T follicular helper cell (primary cell): ENCODE data around the gene CUL4B.
"Not testable (repeated sequence)": the region's sequence is repeated elsewhere in the genome, so short reads cannot be mapped to it uniquely, and the experiment has no call there.

ENCODE experiments used
- DNase-seq: peaks from one replicate; pipeline ENCODE4 v3.0.0-alpha.2; 2020; ENCODE audit warnings: low read depth
- total RNA-seq, 2 experiments: gene quantifications; one replicate each; lab custom pipeline; 2026; lab: John Stamatoyannopoulos, UW

CUL4B gene
- total RNA-seq: 44.2 to 108 reads per million in 2 experiments

DNA sequence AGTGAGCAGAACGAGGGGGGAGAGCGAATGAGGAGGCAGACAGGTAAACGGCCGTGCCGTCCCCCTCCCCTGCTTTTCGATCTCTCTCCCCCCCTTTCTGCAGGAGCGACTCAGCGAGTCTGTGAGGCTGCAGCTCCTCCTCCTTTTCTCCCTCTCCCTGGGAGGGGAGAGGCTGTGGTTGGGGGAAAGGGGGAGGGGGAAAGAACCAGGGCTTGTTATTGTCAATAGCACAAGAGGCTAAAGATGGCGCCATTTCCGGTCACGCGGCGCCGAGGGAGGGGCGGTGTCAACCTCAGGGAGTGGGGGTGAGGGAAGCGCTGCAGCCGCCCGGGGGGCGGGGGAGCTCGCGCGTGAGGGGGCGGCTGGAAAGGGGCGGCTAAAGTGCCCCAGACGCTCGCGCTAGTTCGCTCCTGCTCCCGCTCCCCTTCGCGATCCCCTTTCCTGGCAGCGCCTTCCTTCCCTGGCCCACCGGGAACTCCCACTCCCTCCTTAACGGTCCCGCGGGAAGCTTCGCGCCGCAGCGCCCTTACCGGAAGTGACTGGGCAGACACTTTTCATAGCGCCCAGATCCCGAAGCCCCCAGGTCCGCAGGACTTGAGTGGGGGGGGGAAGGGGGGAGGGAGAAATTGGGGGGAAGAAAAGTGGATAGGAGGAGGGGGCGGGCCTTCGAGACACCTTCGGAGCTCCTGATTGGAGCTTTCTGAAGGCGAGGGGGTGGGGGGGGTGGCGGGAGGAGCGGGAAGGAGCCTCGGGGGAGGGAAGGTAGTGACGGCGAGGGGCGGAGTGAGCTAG, at the start of gene CUL4B:
Gene CUL4B, minus strand, starts transcription at position 121 of the 792 bp plus-strand sequence. CDS start 324 bp downstream, outside the sequence.
- DNase-seq: peak; percentile 90

DNA sequence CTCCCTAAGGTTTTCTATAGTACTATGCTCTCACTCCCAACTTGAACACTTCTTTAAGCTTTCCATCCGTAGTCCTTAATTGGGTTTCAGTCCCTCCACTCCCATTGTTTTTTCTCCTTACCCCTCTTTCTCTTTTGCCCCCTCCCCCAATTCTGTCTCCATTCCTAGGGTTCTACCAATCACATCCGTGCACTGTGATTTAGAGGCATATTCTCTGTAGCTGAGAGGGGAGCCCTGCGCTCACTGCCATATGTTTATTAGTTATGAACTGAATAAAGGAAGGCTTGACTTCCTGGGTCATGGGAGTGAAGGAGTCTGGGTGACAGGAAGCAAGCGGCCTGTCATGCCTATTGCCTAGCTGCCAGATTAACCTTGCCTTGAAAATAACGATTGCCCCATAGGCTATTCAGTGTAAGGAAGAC, 43.6 kb upstream of the CUL4B start:
- peak; percentile 9 for DNase-seq

DNA sequence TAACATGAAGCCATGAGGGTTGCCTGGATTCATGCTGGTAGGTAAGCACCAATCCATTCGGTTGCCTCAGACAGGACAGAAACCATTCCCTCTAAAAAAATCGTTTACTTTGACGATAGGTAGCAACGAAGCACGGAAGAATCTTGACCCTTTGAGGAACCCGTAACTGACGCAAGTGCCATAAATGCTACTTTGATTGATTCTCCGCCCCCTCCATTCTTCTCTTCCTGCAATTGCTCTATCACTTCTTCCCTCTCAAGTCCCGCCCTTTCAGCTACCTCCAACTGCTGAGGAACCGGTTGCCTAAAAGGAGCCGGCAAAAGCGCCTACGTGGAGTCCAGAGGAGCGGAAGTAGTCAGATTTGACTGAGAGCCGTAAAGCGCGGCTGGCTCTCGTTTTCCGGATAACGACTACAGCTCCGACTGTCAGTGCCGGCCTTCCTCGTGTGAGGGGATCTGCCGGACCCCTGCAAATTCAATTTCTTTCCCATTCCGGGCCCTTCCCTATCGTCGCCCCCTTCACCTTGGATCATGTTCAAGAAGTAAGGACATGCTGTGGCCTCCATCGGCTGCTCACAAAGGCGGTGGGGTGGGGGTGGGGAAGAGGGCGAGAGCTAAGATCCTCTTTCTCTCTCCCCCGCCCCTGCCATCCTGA, 43.1 kb upstream of the CUL4B start, which contains the start of gene MCTS1:
Gene MCTS1, plus strand, starts transcription at position 395 of the 654 bp plus-strand sequence. Its CDS starts 136 bp downstream, at position 531.
- peak; percentile 69 for DNase-seq

DNA sequence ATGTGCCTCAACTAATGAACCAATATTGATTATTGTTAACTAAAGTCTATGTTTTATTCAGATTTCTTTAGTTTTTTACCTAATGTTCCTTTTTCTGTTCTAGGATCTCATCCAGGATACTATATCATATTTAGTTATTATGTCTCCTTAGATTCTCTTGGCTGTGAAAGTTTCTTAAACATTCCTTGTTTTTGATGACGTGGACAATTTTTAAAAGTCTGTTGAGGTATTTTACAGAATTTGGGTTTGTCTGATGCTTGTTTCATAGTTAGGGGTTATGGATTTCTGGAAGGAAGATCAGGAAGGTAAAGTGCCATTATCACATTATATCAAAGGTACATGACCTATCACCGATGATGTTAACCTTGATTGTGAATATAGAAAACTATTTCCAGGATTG, 24.9 kb upstream of the CUL4B start:
- DNase-seq: no peak

GRCh38 chrX:120575379-120576114, 14.8 kb upstream of the CUL4B start:
- DNase-seq: no peak

GRCh38 chrX:120573806-120574205, 13.0 kb upstream of the CUL4B start:
- not testable (repeated sequence) for DNase-seq

GRCh38 chrX:120570011-120570600, 9.3 kb upstream of the CUL4B start:
- DNase-seq: no peak

DNA sequence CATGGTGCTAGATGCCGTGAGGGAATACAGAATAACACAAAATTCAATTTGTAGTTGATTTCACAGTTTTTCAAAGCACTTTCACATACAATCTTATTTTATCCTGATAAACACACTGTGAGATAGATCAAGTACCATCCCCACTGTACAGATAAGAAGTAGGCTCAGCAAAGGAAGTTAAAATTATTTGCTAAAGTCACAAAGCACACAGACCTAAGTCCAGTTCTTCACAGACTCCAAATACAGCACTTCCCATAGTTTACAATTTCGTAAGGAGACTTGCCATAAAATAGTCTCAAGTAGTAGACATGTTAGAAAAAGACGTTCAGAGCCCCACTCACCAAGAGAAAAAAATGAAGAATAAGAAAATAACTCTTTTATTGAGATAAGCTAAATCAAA, 7.8 kb upstream of the CUL4B start:
- DNase-seq: no peak

- DNase-seq: no peak
Measured at GRCh38 chrX:120568035-120568434, 7.3 kb upstream of the CUL4B start.

- DNase-seq: no peak
Measured at GRCh38 chrX:120566817-120567216, 6.1 kb upstream of the CUL4B start.

GRCh38 chrX:120564925-120565324, 4.2 kb upstream of the CUL4B start:
- DNase-seq: no peak

DNA sequence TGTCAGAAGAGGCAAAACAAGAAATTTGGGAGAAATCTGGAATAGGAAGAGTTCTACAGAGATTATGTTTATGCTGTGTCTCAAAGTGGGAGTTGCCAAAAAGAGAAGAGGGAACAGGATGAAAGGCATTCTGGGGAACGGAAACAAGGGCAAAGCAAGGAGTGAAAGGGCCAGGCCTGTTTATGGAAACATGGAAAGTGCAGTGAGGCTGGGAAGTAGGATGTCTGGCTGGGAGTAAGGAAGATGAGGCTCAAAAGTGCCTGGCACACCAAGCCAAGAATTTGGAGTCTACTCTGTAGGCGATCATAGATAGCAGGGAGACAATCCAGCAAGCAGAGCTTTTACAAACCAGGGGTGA, 1.8 kb upstream of the CUL4B start:
- DNase-seq: no peak

DNA sequence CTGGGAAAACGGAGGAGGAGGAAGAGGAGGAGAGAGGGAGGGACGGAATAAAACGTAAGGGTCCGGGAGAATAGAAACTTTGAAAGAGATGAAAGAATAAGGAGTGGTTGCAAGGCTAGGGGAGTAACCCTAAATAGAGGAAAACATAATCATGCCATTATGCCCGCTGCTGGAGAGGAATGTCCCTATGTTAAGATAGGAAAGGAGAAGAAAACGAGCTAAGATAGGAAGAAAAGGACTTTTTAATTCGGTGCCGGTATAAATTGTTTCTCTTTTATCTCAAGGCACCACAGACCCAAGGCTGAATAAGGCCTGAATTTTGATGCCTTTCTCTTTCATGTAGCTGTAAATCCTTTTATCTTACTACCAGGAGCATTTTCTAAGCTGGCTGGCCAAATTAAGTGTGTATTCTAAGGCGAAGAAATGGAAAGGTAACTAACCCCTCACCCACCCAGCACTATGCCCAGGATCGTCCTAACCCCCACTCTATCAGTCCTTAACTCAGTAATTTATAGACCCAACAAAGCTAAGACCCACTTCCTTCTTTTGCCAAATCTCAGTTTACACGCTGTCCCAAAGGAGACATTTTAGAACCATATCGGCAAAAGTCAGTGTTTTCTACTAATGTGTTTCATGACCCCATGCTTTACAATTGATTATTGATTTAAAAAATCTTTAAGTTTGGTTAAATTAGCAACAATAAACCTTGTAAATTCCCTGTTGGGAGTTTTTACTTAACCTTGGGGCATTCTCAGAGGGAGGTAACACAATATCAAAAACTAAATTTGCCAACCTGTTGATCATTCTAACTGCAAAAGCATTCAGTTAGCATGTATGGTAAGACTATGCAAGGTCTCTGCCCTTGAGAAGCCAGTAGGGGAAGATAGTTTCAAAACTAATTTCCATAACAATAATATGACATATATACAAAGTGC, 1.1 kb upstream of the CUL4B start:
- no peak for DNase-seq

DNA sequence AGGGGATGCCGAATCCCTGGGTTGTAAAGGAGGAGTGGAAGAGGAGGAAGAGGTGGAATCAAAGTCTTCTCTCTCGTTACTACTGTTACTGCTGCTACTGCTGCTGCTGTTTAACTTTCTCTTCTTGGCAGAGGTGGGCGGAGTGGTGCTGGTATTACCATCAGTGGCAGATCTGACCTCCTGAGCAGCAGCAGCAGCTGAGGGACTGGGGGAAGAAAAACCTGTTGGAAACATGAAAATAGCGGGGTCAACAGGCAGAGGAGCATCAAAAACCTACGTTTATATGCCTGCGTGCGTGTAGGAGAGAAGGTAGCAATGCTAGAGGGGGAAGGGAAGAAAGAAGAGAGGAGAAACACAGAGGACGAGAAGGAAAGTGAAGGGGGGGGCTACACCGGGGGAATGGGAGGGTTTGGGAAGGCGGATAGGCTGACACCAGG, 339 bp downstream of the CUL4B start:
- peak; percentile 7 for DNase-seq

DNA sequence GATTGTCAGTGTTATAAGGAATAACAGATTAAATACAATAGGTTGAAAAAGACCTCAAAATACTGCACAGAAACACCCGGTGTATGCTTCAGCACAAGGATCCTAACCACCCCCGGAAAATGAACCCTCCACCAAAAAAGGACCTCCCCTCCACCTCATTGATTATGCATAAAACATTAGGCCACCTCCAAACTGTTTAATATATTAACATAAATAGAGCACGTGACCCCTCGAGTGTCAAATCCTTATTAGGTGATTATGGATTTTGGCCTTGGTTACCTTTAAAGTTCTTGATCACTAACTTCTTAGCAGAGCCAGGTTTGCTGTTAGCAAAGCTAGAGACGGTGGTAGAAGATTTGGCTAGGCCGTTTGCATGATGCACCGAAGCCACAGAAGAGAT, 958 bp downstream of the CUL4B start:
- DNase-seq: no peak

- no peak for DNase-seq
Measured at GRCh38 chrX:120556251-120556650, 4.5 kb downstream of the CUL4B start.

DNA sequence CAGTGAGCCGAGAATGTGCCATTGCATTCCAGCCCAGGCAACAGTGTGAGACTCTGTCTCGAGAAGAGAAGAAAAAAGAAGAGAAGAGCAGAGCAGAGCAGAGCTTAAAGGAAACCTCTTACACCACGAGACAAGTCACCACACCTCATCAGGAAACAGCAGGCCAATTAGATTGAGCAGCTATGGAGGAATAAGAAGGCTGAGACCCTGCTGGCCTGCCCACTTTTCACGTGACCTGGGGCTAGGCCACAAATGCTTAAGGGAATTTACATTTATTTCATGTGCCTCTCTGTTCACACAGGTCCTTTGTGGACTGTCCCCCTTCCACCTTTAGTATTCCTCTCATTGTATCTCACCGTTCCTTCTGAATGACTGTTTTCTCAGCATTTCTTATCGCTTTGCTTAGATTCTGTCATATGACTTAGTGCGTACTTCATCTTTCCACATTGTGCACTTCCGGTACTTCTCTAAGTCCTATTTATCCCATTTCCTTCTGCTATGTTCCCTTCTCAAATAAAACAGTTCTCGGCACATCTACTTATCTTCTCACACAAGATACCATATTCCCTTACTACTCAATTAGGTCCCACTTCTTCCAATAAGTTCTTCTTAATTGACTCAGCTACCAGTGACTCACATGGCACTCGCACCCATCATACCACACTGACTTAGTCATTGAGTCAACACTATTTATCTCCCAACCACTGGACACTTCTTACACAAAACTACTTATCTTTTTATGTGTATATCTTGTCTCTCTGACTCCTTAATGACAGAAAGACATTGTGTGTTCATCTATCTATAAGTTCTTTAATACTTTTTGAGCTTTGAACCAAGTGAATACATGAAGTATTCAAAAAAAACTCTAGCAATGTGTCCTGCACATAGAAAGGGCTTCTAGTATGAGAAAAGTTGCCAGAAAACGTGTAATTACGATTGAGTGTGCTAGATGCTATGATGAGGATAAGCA, 11.0 kb downstream of the CUL4B start:
- DNase-seq: no peak

GRCh38 chrX:120536061-120536460, 24.7 kb downstream of the CUL4B start:
- DNase-seq: no peak

GRCh38 chrX:120534413-120535205, 26.2 kb downstream of the CUL4B start:
- DNase-seq: no peak
